ENCODE data around the gene BCCIP. TPM values are rescaled to one million over a fixed set of nuclear protein-coding genes. Genes with fewer than 3 reads are reported as not detected.
A peak's percentile ranks its signal among the peaks of the same experiment; 100 is the strongest.

The BCCIP gene
- total RNA-seq, 1 donor from 2014 or later: 122 TPM

- DNase-seq (ENCODE audit: low spot score): peak; percentile 35
- no peaks in the 10 kb centered on the region for H3F3A ChIP-seq (ENCODE audit: low read depth)
Observed at GRCh38 chr10:125823663-125824251, 411 bp downstream of the BCCIP start.

GRCh38 chr10:125824736-125825135 lies 1.4 kb downstream of the BCCIP start:
- H3K4me1 ChIP-seq: peaks cover 8% of the 10 kb centered on the region
- no peaks in the 10 kb centered on the region for H3K27me3 ChIP-seq
- no peak for DNase-seq (ENCODE audit: low spot score)
- peaks cover 11% of the 10 kb centered on the region for H3K36me3 Mint-ChIP-seq
- no peaks in the 10 kb centered on the region for H3K9me3 ChIP-seq (ENCODE audit: low read depth)
- no peak overlapping the region for H3K27ac Mint-ChIP-seq
- H3K36me3 ChIP-seq: peaks cover 10% of the 10 kb centered on the region
- H3K4me3 Mint-ChIP-seq: no peak overlapping the region
- no peaks in the 10 kb centered on the region for H3F3A ChIP-seq (ENCODE audit: low read depth)
- H3K9me3 Mint-ChIP-seq: no peaks in the 10 kb centered on the region
- peaks cover 8% of the 10 kb centered on the region for H3K4me1 Mint-ChIP-seq
- TF ChIP-seq EZH2 (IDR thresholded peaks at IDR 0.05) (no peak), EZH2phosphoT487 (IDR thresholded peaks at IDR 0.05) (no peak), CTCF (IDR thresholded peaks at IDR 0.05) (no peak)
- peak overlapping the region; percentile 98 for H3K9ac ChIP-seq
- H3K4me2 ChIP-seq: peak overlapping the region; percentile 91
- no peaks in the 10 kb centered on the region for H3K27me3 Mint-ChIP-seq (ENCODE audit: insufficient read depth, low read depth)
- H3K79me2 ChIP-seq (ENCODE audit: low read depth): peaks cover 59% of the 10 kb centered on the region
- peaks cover 21% of the 10 kb centered on the region for H4K20me1 ChIP-seq (ENCODE audit: low read depth)
- H3K4me3 ChIP-seq: peak overlapping the region; percentile 94
- H3K27ac ChIP-seq: no peak overlapping the region
- no peak overlapping the region for H2AFZ ChIP-seq (replicated peaks)

More at GRCh38 chr10:125823663-125824251, 411 bp downstream of the BCCIP start:
- H3K4me3 Mint-ChIP-seq: no peak overlapping the region
- no peaks in the 10 kb centered on the region for H3K27me3 Mint-ChIP-seq (ENCODE audit: insufficient read depth, low read depth)
- peaks cover 6% of the 10 kb centered on the region for H3K36me3 Mint-ChIP-seq
- peak overlapping the region; percentile 98 for H3K9ac ChIP-seq
- H3K27ac Mint-ChIP-seq: no peak overlapping the region
- no peaks in the 10 kb centered on the region for H3K9me3 Mint-ChIP-seq
- H3K4me1 ChIP-seq: peaks cover 8% of the 10 kb centered on the region
- H3K27me3 ChIP-seq: no peaks in the 10 kb centered on the region
- H3K4me1 Mint-ChIP-seq: peaks cover 8% of the 10 kb centered on the region
- H4K20me1 ChIP-seq (ENCODE audit: low read depth): peaks cover 21% of the 10 kb centered on the region
- TF ChIP-seq EZH2 (IDR thresholded peaks at IDR 0.05) (no peak), EZH2phosphoT487 (IDR thresholded peaks at IDR 0.05) (no peak), CTCF (IDR thresholded peaks at IDR 0.05) (no peak)
- H3K4me3 ChIP-seq: peak overlapping the region; percentile 94
- peaks cover 59% of the 10 kb centered on the region for H3K79me2 ChIP-seq (ENCODE audit: low read depth)
- no peaks in the 10 kb centered on the region for H3K9me3 ChIP-seq (ENCODE audit: low read depth)
- H3K36me3 ChIP-seq: peaks cover 10% of the 10 kb centered on the region
- no peak overlapping the region for H3K27ac ChIP-seq
- H3K4me2 ChIP-seq: peak overlapping the region; percentile 91
- H2AFZ ChIP-seq (replicated peaks): peak overlapping the region; percentile 100

GRCh38 chr10:125827133-125827532 lies 3.8 kb downstream of the BCCIP start:
- peaks cover 15% of the 10 kb centered on the region for H3K36me3 Mint-ChIP-seq

GRCh38 chr10:125828311-125828710 lies 5.0 kb downstream of the BCCIP start:
- Mint-ChIP-seq H3K4me3 (no peak overlapping the region), H3K36me3 (peaks cover 17% of the 10 kb centered on the region), H3K27me3 (ENCODE audit: insufficient read depth, low read depth) (peaks cover 3% of the 10 kb centered on the region), H3K4me1 (peaks cover 3% of the 10 kb centered on the region), H3K9me3 (no peaks in the 10 kb centered on the region), H3K27ac (no peak overlapping the region)
- no peak overlapping the region for H3K4me2 ChIP-seq
- H3K27ac ChIP-seq: no peak overlapping the region
- H3K4me3 ChIP-seq: no peak overlapping the region
- peaks cover 36% of the 10 kb centered on the region for H3K79me2 ChIP-seq (ENCODE audit: low read depth)
- H3K4me1 ChIP-seq: peaks cover 8% of the 10 kb centered on the region
- H3K9ac ChIP-seq: no peak overlapping the region
- no peak for TF ChIP-seq EZH2phosphoT487 (IDR thresholded peaks at IDR 0.05)
- TF ChIP-seq CTCF (IDR thresholded peaks at IDR 0.05): no peak
- TF ChIP-seq EZH2 (IDR thresholded peaks at IDR 0.05): no peak
- no peak overlapping the region for H2AFZ ChIP-seq (replicated peaks)
- peaks cover 24% of the 10 kb centered on the region for H4K20me1 ChIP-seq (ENCODE audit: low read depth)
- H3K27me3 ChIP-seq: no peaks in the 10 kb centered on the region
- no peaks in the 10 kb centered on the region for H3F3A ChIP-seq (ENCODE audit: low read depth)
- DNase-seq (ENCODE audit: low spot score): no peak
- peaks cover 33% of the 10 kb centered on the region for H3K36me3 ChIP-seq
- H3K9me3 ChIP-seq (ENCODE audit: low read depth): no peaks in the 10 kb centered on the region

More at GRCh38 chr10:125827133-125827532, 3.8 kb downstream of the BCCIP start:
- Histone ChIP-seq H3K4me2 (no peak overlapping the region), H2AFZ (replicated peaks) (no peak overlapping the region), H3K27me3 (no peaks in the 10 kb centered on the region), H4K20me1 (ENCODE audit: low read depth) (peaks cover 24% of the 10 kb centered on the region), H3K27ac (no peak overlapping the region), H3K36me3 (peaks cover 29% of the 10 kb centered on the region), H3K4me1 (peaks cover 8% of the 10 kb centered on the region), H3K4me3 (no peak overlapping the region), H3F3A (ENCODE audit: low read depth) (no peaks in the 10 kb centered on the region), H3K9me3 (ENCODE audit: low read depth) (no peaks in the 10 kb centered on the region), H3K79me2 (ENCODE audit: low read depth) (peaks cover 44% of the 10 kb centered on the region), H3K9ac (no peak overlapping the region)
- Mint-ChIP-seq H3K27ac (no peak overlapping the region), H3K27me3 (ENCODE audit: insufficient read depth, low read depth) (no peaks in the 10 kb centered on the region), H3K4me1 (peaks cover 3% of the 10 kb centered on the region), H3K9me3 (no peaks in the 10 kb centered on the region), H3K4me3 (no peak overlapping the region)
- no peak for TF ChIP-seq EZH2phosphoT487 (IDR thresholded peaks at IDR 0.05)
- no peak for DNase-seq (ENCODE audit: low spot score)
